Caco-2 (cell line): ENCODE results near the gene CCDC188. TPM values are rescaled to one million over a fixed set of nuclear protein-coding genes. Genes with fewer than 3 reads are reported as not detected.
A peak's percentile ranks its signal among the peaks of the same experiment; 100 is the strongest.

Experiments used
- BruUV-seq: library from RNA; stranded (reverse); fragments of 400-500 nt; replicated peaks from 2 replicates; lab custom pipeline; 2021; lab: Mats Ljungman, UMichigan
- CTCF ChIA-PET: fragments of 300-600 bp; sonication (Branson Sonifier 250); formaldehyde crosslinking; loops from one replicate; lab custom pipeline; 2022; ENCODE audit warnings: antibody characterized with exemption; lab: Charles Lee
- POLR2A ChIA-PET: fragments of 300-600 bp; sonication (Branson Sonifier 250); formaldehyde crosslinking; loops from one replicate; lab custom pipeline; 2022; ENCODE audit warnings: antibody characterized with exemption; lab: Charles Lee
- DNase-seq, 2 experiments: peaks; one replicate each; pipeline versions ENCODE4 v3.0.0 to v3.0.0-alpha.2; 2020 to 2022
- H3K27me3 ChIP-seq: replicated peaks from 2 replicates; pipeline ENCODE4 v1.6.0; 2011; ENCODE audit warnings: low read length; ENCODE audit not compliant: control insufficient read depth, insufficient read depth
- H3K36me3 ChIP-seq: 2 replicates; pipeline ENCODE4 v1.5.1; 2011; ENCODE audit warnings: low read length; ENCODE audit not compliant: control insufficient read depth, insufficient read depth
- H3K4me1 ChIP-seq: fragments of 250-450 bp; sonication (Bioruptor Pico); 2 replicates; pipeline ENCODE4 v1.5.1; 2020; ENCODE audit warnings: mild to moderate bottlenecking
- H3K4me3 ChIP-seq: 2 replicates; pipeline ENCODE4 v1.5.1; 2011; ENCODE audit warnings: low read depth, mild to moderate bottlenecking, control low read depth, low read length
- H3K9me3 ChIP-seq: fragments of 250-450 bp; sonication (Bioruptor Pico); 2 replicates; pipeline ENCODE4 v1.5.1; 2020; ENCODE audit warnings: mild to moderate bottlenecking, moderate library complexity
- H3K27ac Mint-ChIP-seq: one replicate; pipeline ENCODE4 v1.8.0; 2022; ENCODE audit warnings: mixed read lengths; ENCODE audit not compliant: unreplicated experiment
- H3K27me3 Mint-ChIP-seq: one replicate; pipeline ENCODE4 v1.8.0; 2022; ENCODE audit warnings: mixed read lengths; ENCODE audit not compliant: insufficient read depth, unreplicated experiment
- H3K36me3 Mint-ChIP-seq: one replicate; pipeline ENCODE4 v1.8.0; 2022; ENCODE audit warnings: mild to moderate bottlenecking, mixed read lengths; ENCODE audit not compliant: insufficient read depth, unreplicated experiment
- H3K4me1 Mint-ChIP-seq: one replicate; pipeline ENCODE4 v1.8.0; 2022; ENCODE audit warnings: low read depth, mixed read lengths; ENCODE audit not compliant: unreplicated experiment
- H3K4me3 Mint-ChIP-seq: one replicate; pipeline ENCODE4 v1.8.0; 2022; ENCODE audit warnings: mild to moderate bottlenecking, moderate library complexity, mixed read lengths; ENCODE audit not compliant: unreplicated experiment
- H3K9me3 Mint-ChIP-seq: one replicate; pipeline ENCODE4 v1.8.0; 2022; ENCODE audit warnings: mixed read lengths; ENCODE audit not compliant: unreplicated experiment
- intact Hi-C: fragments of 100-400 bp; cut with micrococcal nuclease; formaldehyde crosslinking; loops from one replicate; pipeline ENCODE4 v1.10.0; 2022; ENCODE audit not compliant: unreplicated experiment
- total RNA-seq: library from RNA; stranded (reverse); gene quantifications from 2 replicates; pipeline ENCODE4 v1.2.3, GENCODE V29; 2022
- TF ChIP-seq, protein P1 (sequence below), 2 experiments: fragments of 200-600 bp in 1 of 2; IDR thresholded peaks; 1 replicate in 1 of 2; 2 replicates in 1 of 2; pipeline versions ENCODE4 v1.5.1 to v1.8.0; 2011 to 2022; ENCODE audit warnings: antibody characterized with exemption in 1 of 2, control low read depth in 1 of 2, inconsistent platforms in 1 of 2, low read depth in 1 of 2, low read length in 1 of 2, mild to moderate bottlenecking in 1 of 2, moderate library complexity in 1 of 2; ENCODE audit not compliant: insufficient read depth in 1 of 2, severe bottlenecking in 1 of 2, unreplicated experiment in 1 of 2

CCDC188 gene
- total RNA-seq, 1 experiment from 2014 or later: not detected

DNA sequence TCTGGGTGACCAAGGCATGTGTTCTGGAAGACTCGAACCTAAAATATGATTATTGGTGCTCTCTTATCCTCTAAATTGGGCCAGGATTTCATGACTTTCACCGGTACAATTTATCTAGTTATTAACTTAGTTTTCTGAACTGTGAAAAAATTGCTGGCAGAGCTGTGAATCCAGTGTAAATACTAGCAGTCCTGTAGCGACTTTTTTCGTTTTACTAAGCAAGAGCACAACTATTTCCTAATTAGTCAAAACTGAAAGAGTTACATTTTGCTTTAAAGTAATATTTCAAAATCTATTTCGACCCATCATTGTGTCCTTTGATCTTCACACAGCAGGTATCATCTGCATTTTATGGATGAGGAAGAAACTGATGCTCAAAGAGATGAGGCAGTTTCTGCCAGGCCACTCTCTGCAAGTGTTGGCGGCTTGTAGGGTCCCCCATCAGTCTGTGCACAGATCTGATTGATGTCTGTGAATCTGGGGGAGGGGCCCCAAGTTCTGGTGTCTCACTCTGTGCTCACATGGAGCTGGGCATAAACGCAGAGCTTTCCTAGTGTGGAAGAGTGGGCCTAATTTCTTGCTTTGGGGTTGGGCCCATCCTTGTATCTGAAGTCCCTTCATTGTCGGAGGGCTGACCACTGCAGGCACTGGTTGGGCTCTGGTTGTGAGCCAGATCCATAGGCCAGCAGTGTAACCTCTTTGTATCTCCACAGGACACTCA lies 32.4 kb downstream of the CCDC188 start:
- CTCF ChIA-PET: no interaction called here
- peaks cover 84% of the 10 kb centered on the region for H3K36me3 Mint-ChIP-seq
- DNase-seq: no peak

DNA sequence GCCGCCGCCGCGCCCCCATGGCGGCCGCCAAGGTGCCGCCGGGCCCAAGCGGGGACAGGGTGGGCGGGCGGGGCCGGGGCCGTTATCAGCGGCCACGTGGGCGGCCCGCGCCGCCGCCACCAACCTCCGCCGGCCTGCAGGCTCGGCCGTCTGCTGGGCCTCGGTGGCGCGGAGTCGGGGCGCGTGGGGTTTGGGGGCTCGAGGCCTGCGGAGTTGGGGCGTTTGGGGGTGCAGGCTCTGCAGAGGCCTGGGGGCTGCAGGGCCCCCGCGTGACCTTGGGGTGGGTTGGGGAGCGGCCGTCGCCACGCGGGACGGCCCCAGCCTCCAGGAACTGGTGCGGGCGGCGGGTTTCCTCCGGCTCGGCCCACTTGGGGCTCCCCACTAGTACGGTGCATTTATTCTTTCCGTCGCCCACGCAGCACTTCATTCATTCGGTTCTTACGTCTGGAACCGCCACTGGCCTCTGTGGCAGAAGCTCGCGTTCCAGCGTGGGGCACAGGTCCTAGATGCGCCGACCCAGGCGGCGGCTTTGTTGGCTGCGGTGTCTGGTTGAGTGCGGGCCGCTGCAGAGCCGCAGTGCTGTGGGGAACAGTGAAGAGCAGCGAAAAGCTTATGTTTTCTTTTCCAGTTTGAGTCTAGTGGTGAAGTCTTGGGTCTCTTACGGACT lies 33.1 kb downstream of the CCDC188 start:
- peaks cover 90% of the 10 kb centered on the region for H3K36me3 Mint-ChIP-seq
- no TSS peak for BruUV-seq
- no peak for DNase-seq
- POLR2A ChIA-PET: interaction anchor here (0.6 to 1.2 kb wide), 5 partner anchors 9 to 176 kb away, joined by 3 to 7 read pairs (median 4); partner anchors contain the start of genes COMT, DGCR8, TANGO2 and TXNRD2
- H3K9me3 Mint-ChIP-seq: no peaks in the 10 kb centered on the region
- Histone ChIP-seq H3K36me3 (peaks cover 4% of the 10 kb centered on the region), H3K27me3 (no peaks in the 10 kb centered on the region), H3K4me1 (peaks cover 22% of the 10 kb centered on the region), H3K4me3 (peak overlapping the region; percentile 87), H3K9me3 (no peaks in the 10 kb centered on the region; the same call in 1 of the 2 replicates)
- peak overlapping the region; percentile 81 for H3K4me3 Mint-ChIP-seq
- peaks cover 6% of the 10 kb centered on the region for H3K4me1 Mint-ChIP-seq
- TF ChIP-seq, protein P1, sequence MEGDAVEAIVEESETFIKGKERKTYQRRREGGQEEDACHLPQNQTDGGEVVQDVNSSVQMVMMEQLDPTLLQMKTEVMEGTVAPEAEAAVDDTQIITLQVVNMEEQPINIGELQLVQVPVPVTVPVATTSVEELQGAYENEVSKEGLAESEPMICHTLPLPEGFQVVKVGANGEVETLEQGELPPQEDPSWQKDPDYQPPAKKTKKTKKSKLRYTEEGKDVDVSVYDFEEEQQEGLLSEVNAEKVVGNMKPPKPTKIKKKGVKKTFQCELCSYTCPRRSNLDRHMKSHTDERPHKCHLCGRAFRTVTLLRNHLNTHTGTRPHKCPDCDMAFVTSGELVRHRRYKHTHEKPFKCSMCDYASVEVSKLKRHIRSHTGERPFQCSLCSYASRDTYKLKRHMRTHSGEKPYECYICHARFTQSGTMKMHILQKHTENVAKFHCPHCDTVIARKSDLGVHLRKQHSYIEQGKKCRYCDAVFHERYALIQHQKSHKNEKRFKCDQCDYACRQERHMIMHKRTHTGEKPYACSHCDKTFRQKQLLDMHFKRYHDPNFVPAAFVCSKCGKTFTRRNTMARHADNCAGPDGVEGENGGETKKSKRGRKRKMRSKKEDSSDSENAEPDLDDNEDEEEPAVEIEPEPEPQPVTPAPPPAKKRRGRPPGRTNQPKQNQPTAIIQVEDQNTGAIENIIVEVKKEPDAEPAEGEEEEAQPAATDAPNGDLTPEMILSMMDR (IDR thresholded peaks at IDR 0.05; ENCODE audit: insufficient read depth in 1 of 2, low read depth in 1 of 2, low read length in 1 of 2, severe bottlenecking in 1 of 2, unreplicated experiment in 1 of 2): no peak
- H3K27me3 Mint-ChIP-seq: no peaks in the 10 kb centered on the region
- CTCF ChIA-PET: interaction anchor here (1.3 to 1.4 kb wide), 2 partner anchors 11 to 155 kb away, joined by 3 to 5 read pairs; no protein-coding TSS in a partner anchor
- intact Hi-C loops: loop anchor here (1.0 to 10.0 kb wide), 2 partner anchors 37 to 153 kb away; partner anchors contain the start of gene DGCR8
- H3K27ac Mint-ChIP-seq: peak overlapping the region; percentile 87

More for the DNA sequence above, 32.4 kb downstream of the CCDC188 start:
- POLR2A ChIA-PET: no interaction called here
- H3K27ac Mint-ChIP-seq: peak overlapping the region; percentile 87
- no peaks in the 10 kb centered on the region for H3K9me3 Mint-ChIP-seq
- peaks cover 22% of the 10 kb centered on the region for H3K4me1 ChIP-seq
- TF ChIP-seq, protein P1 (IDR thresholded peaks at IDR 0.05; ENCODE audit: insufficient read depth in 1 of 2, low read depth in 1 of 2, low read length in 1 of 2, severe bottlenecking in 1 of 2, unreplicated experiment in 1 of 2): no peak
- H3K4me3 Mint-ChIP-seq: peak overlapping the region; percentile 81
- no peaks in the 10 kb centered on the region for H3K27me3 Mint-ChIP-seq
- intact Hi-C loops: loop anchor here (10.0 kb wide), 1 partner anchor 154 kb away; no protein-coding TSS in a partner anchor
- peaks cover 4% of the 10 kb centered on the region for H3K36me3 ChIP-seq
- H3K27me3 ChIP-seq: no peaks in the 10 kb centered on the region
- peak overlapping the region; percentile 87 for H3K4me3 ChIP-seq
- TSS peak; percentile 63 for BruUV-seq
- H3K4me1 Mint-ChIP-seq: peaks cover 6% of the 10 kb centered on the region
- H3K9me3 ChIP-seq: no peaks in the 10 kb centered on the region; the same call in 1 of the 2 replicates
